ENCODE measurements around the gene TSPAN9.

The TSPAN9 gene

GRCh38 chr12:3250034-3250433 is 172.9 kb downstream of the TSPAN9 start:
- DNase-seq (ENCODE audit: low read depth in 2 of 2), result no peak

- no peak for DNase-seq (ENCODE audit: low read depth in 2 of 2)
Measured at GRCh38 chr12:3250576-3250975, 173.4 kb downstream of the TSPAN9 start.

DNA sequence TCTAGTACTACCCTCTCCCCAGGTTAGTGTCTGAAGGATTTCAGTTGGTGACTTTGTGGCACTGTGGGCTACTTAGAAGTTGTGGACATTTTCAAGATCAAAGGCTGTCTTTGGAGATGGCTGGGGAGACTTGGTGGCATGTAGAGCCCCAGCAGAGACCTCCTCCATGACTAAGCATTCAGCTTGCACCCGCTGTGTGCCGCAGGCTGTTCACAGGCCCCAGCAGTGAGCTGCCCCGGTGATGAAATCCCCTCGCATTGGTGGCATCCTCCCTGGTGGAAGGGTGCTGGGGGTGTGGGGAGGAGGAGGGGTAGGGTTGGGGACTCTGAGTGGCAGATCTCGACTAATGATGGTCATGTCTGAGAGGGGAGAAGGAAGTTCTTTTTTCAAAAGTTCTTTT is 173.9 kb downstream of the TSPAN9 start:
- no peak for DNase-seq (ENCODE audit: low read depth in 2 of 2)

GRCh38 chr12:3251691-3252090 is 174.5 kb downstream of the TSPAN9 start:
- no peak for DNase-seq (ENCODE audit: low read depth in 2 of 2)

DNA sequence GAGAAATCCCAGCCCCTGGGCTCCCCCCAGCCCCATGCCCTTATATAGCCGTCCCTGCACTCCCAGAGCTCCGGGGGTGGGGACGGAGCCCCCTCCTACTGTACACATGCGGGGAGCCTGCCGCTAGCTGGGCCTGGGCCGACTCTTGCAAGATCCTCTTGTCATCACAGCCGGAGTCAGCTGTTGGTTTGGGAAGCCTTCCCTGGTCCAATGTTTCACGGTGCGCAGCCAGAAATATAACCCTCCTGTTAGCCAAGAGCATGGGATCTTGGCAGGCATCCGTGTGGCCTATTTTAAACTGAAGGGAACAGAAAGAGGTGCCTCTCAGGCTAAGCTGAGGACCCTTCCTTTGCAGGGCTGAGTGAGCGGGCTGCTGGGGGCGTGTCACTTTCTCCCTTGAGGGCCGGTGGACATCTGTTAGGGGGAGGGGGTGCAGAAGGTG is 175.3 kb downstream of the TSPAN9 start:
- DNase-seq (ENCODE audit: low read depth in 2 of 2), result no peak

DNA sequence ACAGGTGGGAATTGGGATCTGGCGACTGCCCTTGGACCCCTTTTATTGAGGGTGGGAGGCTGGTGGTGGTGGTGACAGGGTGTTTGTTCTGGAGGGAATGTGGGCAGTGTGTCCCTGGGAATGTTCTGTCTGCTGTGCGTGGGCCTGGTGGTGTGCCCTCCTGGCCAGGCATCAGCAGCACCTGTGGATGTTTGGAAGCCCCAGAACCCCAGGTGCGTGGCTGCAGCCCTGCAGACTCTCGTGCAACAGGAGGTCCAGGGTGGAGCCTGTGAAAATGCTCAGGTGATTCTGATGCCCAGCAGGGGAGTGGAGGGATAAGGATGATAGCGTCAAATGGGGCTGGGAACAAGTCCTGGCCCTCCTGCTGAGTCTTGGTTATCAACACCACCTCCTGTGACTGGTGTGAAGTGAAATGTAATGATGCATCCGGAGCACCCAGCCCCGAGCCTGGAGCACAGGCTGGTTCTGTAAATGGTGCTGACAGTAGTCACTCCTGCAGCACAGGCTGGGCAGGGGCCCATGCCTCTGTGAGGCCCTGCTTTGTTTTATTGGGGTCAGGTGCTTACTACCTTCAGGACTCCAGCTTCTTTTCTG is 176.6 kb downstream of the TSPAN9 start:
- no peak for DNase-seq (ENCODE audit: low read depth in 2 of 2)

DNA sequence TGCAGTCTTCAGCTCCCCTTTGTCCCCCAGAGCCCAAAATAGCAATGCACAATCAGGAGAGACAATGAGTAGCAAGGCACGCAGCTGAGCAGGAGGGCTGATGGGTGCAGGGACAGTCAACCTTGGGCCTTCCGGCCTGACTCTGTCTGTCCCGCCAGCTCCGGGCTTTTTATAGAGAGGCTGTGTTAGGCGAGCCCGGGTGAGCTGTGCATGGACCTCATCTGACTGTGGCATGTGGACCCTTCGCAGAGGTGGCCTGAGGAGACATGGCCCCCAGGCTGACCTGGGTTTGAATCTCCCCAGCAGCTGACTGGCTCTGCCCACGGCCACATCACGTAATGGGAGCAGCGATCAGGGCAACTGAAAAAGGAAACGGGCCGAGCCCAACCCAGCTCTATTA is 177.9 kb downstream of the TSPAN9 start:
- DNase-seq (ENCODE audit: low read depth in 2 of 2), result no peak

GRCh38 chr12:3256103-3256631 is 179.0 kb downstream of the TSPAN9 start:
- no peak for DNase-seq (ENCODE audit: low read depth in 2 of 2)

DNA sequence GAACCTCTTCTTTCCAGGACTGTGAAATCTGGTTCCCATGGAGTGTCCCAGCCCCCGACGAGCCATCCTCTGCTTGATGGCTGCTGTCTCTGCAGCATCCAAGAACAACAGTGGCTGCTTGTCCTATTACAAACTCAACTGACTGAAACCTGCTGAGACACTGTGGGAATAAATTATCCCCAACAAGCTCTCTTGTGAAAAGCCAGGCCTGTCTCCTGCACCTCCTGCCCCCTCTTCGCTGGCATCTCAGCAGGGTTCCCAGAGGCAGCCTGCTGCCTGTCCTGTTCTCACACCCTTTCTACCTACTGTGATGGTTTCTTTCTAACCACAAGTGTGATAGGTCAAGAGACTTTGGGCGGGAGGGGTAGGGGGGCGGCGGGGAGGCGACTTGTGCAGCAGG is 180.2 kb downstream of the TSPAN9 start:
- DNase-seq (ENCODE audit: low read depth in 2 of 2), result no peak

GRCh38 chr12:3259973-3260372 is 182.8 kb downstream of the TSPAN9 start:
- no peak for DNase-seq (ENCODE audit: low read depth in 2 of 2)

- DNase-seq (ENCODE audit: low read depth in 2 of 2), result no peak
Measured at GRCh38 chr12:3261782-3262359, 184.7 kb downstream of the TSPAN9 start.

GRCh38 chr12:3262470-3262869 is 185.3 kb downstream of the TSPAN9 start:
- DNase-seq (ENCODE audit: low read depth in 2 of 2), result no peak

GRCh38 chr12:3263282-3263681 is 186.1 kb downstream of the TSPAN9 start:
- no peak for DNase-seq (ENCODE audit: low read depth in 2 of 2)

- no peak for DNase-seq (ENCODE audit: low read depth in 2 of 2)
Measured at GRCh38 chr12:3263939-3264922, 187.1 kb downstream of the TSPAN9 start.

DNA sequence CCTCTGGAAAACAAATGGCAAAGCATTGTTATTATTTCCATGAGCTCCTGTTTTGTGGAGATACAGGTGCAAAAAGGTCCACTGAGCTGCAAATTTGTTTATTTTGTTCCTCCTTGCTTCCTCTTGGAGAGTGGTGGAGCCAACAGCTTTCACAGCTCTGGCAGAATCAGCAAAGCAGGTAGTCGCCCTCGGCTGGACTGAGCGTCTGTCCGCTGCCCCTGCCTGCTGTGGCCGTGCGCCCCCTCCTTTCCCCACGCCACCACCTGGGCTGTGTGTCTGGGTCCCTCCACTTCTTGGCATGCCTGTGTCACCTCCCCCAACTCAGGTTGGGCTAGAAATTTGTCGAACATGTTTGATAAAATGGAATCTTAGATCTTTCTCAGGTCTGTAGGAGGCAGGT is 188.2 kb downstream of the TSPAN9 start:
- no peak for DNase-seq (ENCODE audit: low read depth in 2 of 2)

GRCh38 chr12:3266638-3267037 is 189.5 kb downstream of the TSPAN9 start:
- no peak for DNase-seq (ENCODE audit: low read depth in 2 of 2)

DNA sequence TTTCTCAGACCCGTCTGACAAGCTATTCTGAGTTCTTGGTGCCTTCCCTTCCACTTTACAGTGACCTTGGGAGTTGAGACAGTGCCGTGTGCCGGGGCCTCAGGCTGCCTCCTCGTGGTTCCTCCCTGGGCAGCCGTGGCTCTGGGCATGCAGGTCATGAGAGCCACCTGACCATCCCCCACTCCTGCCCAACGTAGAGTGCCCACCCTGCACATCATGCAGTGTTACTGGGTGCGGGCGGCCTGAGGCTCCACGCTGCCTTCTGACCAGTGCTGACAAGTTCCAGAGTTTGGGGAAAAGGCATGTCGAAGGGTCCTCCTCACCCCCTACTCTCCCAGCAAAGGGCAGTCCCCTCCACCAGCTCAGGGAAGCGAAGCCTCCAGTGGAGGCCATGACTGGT is 190.5 kb downstream of the TSPAN9 start:
- no peak for DNase-seq (ENCODE audit: low read depth in 2 of 2)

DNA sequence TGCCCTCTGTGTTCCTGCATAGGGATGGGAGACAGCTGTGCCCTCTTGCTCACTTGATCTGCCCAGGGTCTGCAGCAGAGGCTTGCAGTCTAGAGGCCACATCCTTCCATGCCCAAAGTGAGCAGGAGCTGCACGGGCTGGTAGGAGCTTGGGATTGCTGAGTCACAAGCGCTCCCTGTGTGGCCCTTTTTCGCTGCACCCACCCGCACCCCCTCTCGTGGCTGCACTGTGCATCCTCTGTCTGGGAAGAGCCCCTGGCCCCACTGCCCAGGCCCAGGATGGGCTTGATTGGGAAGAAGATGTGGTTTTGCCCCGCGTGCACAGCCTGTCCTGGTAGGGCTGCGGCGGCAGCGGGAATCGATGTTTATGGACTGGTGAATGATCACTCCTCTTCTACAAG is 192.4 kb downstream of the TSPAN9 start:
- no peak for DNase-seq (ENCODE audit: low read depth in 2 of 2)

GRCh38 chr12:3271146-3271545 is 194.0 kb downstream of the TSPAN9 start:
- no peak for DNase-seq (ENCODE audit: low read depth in 2 of 2)

DNA sequence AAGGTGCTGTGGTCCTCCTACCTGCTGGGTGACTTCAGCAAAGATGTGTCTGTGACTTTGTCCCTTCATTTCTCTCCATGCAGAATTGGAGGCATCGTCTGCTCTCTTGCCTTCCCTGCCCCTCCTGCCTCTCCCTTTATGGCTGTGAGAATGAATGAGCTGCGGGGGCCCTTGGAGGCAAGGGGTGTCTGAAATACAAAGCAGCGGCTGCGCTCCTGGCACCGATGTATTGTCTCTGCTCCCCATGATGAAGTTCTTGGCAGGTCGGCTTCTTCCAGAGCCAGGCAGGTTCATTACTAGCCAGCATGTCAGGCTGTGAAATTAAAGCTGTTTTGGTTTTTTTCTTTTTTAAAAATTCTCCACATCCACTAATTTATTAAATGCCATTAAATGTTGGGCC is 194.5 kb downstream of the TSPAN9 start:
- no peak for DNase-seq (ENCODE audit: low read depth in 2 of 2)

- no peak for DNase-seq (ENCODE audit: low read depth in 2 of 2)
Measured at GRCh38 chr12:3272958-3273357, 195.8 kb downstream of the TSPAN9 start.

DNA sequence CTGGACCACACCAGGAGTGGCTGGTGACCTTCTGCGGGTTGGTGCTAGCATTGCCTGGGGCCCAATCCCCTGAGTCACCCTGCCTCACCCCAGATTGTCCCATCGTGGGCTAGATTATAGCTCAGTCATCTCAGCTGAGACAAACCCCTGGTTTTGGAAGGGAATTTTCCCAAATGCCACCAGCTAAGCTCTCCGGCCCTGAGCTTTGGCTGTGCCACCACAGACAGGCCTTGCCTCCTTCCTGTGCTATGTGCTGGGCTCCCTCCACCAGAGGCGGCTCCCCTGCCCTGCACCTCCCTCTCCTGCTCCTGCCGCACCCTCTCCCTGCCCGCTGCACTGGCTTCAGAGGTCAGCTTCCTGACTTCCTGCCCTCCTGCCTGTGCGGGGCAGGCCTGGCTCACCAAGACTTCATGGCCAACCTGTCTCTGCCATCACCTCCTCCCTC is 196.3 kb downstream of the TSPAN9 start:
- no peak for DNase-seq (ENCODE audit: low read depth in 2 of 2)

All from stimulated activated CD4-positive, alpha-beta T cell treated with anti-CD3 and anti-CD28 coated beads, Interleukin-1b, Interleukin-23, amount 100 ng/mL, for 1 hour (primary cell).